Progenitor cell of endocrine pancreas (in vitro differentiated cells): ENCODE results near the gene RAB37. TPM values are rescaled to one million over a fixed set of nuclear protein-coding genes. Genes with fewer than 3 reads are reported as not detected.

Source experiments
- DNase-seq: peaks from one replicate; pipeline ENCODE4 v3.0.0; 2021; ENCODE audit warnings: low spot score; ENCODE audit not compliant: unreplicated experiment
- H3K27ac Mint-ChIP-seq: 2 replicates; pipeline ENCODE4 v1.8.0; 2021; ENCODE audit warnings: mild to moderate bottlenecking, moderate library complexity, mixed read lengths
- H3K27me3 Mint-ChIP-seq: 2 replicates; pipeline ENCODE4 v1.8.0; 2021; ENCODE audit warnings: mixed read lengths
- H3K36me3 Mint-ChIP-seq: 2 replicates; pipeline ENCODE4 v1.8.0; 2022; ENCODE audit warnings: mixed read lengths; ENCODE audit not compliant: insufficient read depth
- H3K4me1 Mint-ChIP-seq: 2 replicates; pipeline ENCODE4 v1.8.0; 2021; ENCODE audit warnings: low read depth, mixed read lengths
- H3K4me3 Mint-ChIP-seq: 2 replicates; pipeline ENCODE4 v1.8.0; 2021; ENCODE audit warnings: low read depth, mild to moderate bottlenecking, moderate library complexity, mixed read lengths
- H3K9me3 Mint-ChIP-seq: 2 replicates; pipeline ENCODE4 v1.8.0; 2021; ENCODE audit warnings: low read depth, mixed read lengths
- CTCF ChIP-seq: fragments of 200-600 bp; sonication (generic); IDR thresholded peaks from one replicate; pipeline ENCODE4 v1.5.0; 2021; ENCODE audit warnings: antibody characterized with exemption, mild to moderate bottlenecking; ENCODE audit not compliant: unreplicated experiment
- total RNA-seq: library from RNA; stranded (reverse); gene quantifications from 2 replicates; pipeline ENCODE4 v1.2.1, GENCODE V29; 2021

The RAB37 gene
- total RNA-seq, 1 donor from 2014 or later: 3.2 TPM

GRCh38 chr17:74742153-74742515 lies 5.1 kb downstream of the RAB37 start:
- no peaks in the 10 kb centered on the region for H3K36me3 Mint-ChIP-seq
- peaks cover 5% of the 10 kb centered on the region for H3K27me3 Mint-ChIP-seq
- peaks cover 21% of the 10 kb centered on the region for H3K4me1 Mint-ChIP-seq
- H3K27ac Mint-ChIP-seq: no peak overlapping the region
- no peak for TF ChIP-seq CTCF
- no peak overlapping the region for H3K4me3 Mint-ChIP-seq
- no peak for DNase-seq
- no peaks in the 10 kb centered on the region for H3K9me3 Mint-ChIP-seq

- Mint-ChIP-seq H3K27me3 (peaks cover 5% of the 10 kb centered on the region), H3K9me3 (no peaks in the 10 kb centered on the region), H3K4me1 (peaks cover 14% of the 10 kb centered on the region), H3K36me3 (no peaks in the 10 kb centered on the region), H3K27ac (no peak overlapping the region), H3K4me3 (no peak overlapping the region)
- no peak for DNase-seq
- TF ChIP-seq CTCF: no peak
Observed at GRCh38 chr17:74742978-74743545, 6.0 kb downstream of the RAB37 start.

- Mint-ChIP-seq H3K4me1 (peaks cover 12% of the 10 kb centered on the region), H3K27me3 (peaks cover 4% of the 10 kb centered on the region), H3K27ac (no peak overlapping the region), H3K9me3 (no peaks in the 10 kb centered on the region), H3K36me3 (no peaks in the 10 kb centered on the region), H3K4me3 (no peak overlapping the region)
- no peak for DNase-seq
- TF ChIP-seq CTCF: no peak
Observed at GRCh38 chr17:74743755-74744154, 6.7 kb downstream of the RAB37 start.

GRCh38 chr17:74744349-74744713 lies 7.3 kb downstream of the RAB37 start:
- Mint-ChIP-seq H3K4me1 (peaks cover 9% of the 10 kb centered on the region), H3K36me3 (no peaks in the 10 kb centered on the region), H3K27me3 (peaks cover 2% of the 10 kb centered on the region), H3K27ac (no peak overlapping the region), H3K4me3 (no peak overlapping the region), H3K9me3 (no peaks in the 10 kb centered on the region)
- DNase-seq: no peak
- TF ChIP-seq CTCF: no peak

- peak; percentile 91 for DNase-seq
- Mint-ChIP-seq H3K4me1 (peaks cover 13% of the 10 kb centered on the region), H3K36me3 (no peaks in the 10 kb centered on the region), H3K27ac (no peak overlapping the region), H3K27me3 (peaks cover 2% of the 10 kb centered on the region), H3K9me3 (no peaks in the 10 kb centered on the region), H3K4me3 (peak overlapping the region; percentile 27)
- peak; percentile 100 for TF ChIP-seq CTCF
Observed at GRCh38 chr17:74744714-74745547, 7.9 kb downstream of the RAB37 start.
